WTC11 (cell line): ENCODE results near the gene QRFP. TPM values are rescaled to one million over a fixed set of nuclear protein-coding genes. Genes with fewer than 3 reads are reported as not detected.

Experiments
- ATAC-seq: fragments of 200-7000 bp; cut with Tn5 transposase; 2 replicates; pipeline ENCODE4 v1.10.0; 2021; ENCODE audit warnings: mild to moderate bottlenecking, moderate library complexity
- CTCF ChIA-PET: fragments of 300-600 bp; sonication (Branson Sonifier 250); formaldehyde crosslinking; loops from one replicate; lab custom pipeline; 2021; ENCODE audit warnings: antibody characterized with exemption; lab: Charles Lee
- POLR2A ChIA-PET: fragments of 350-600 bp; sonication (Branson Sonifier 250); formaldehyde crosslinking; loops from one replicate; lab custom pipeline; 2021; ENCODE audit warnings: antibody characterized with exemption; lab: Charles Lee
- DNase-seq: peaks from one replicate; pipeline ENCODE4 v3.0.0; 2021; ENCODE audit warnings: low spot score
- H3K27ac Mint-ChIP-seq: 2 replicates; pipeline ENCODE4 v1.8.0; 2021; ENCODE audit warnings: mixed read lengths
- H3K27me3 Mint-ChIP-seq: 2 replicates; pipeline ENCODE4 v1.8.0; 2021; ENCODE audit warnings: low read depth, mild to moderate bottlenecking, moderate library complexity, mixed read lengths
- H3K36me3 Mint-ChIP-seq: 2 replicates; pipeline ENCODE4 v1.8.0; 2021; ENCODE audit warnings: mixed read lengths
- H3K4me1 Mint-ChIP-seq: 2 replicates; pipeline ENCODE4 v1.8.0; 2022; ENCODE audit warnings: mixed read lengths
- H3K4me3 Mint-ChIP-seq: 2 replicates; pipeline ENCODE4 v1.8.0; 2021; ENCODE audit warnings: mild to moderate bottlenecking, moderate library complexity, mixed read lengths
- H3K9me3 Mint-ChIP-seq: 2 replicates; pipeline ENCODE4 v1.8.0; 2021; ENCODE audit warnings: mixed read lengths
- ATF6 ChIP-seq: sonication (generic); formaldehyde crosslinking; IDR thresholded peaks from 2 replicates; pipeline ENCODE4 v1.8.1; 2023; ENCODE audit warnings: mild to moderate bottlenecking, missing genetic modification reagents
- CBFB ChIP-seq: sonication (generic); formaldehyde crosslinking; IDR thresholded peaks from 2 replicates; pipeline ENCODE4 v1.8.1; 2022; ENCODE audit warnings: mild to moderate bottlenecking, low read depth, missing genetic modification reagents
- EMX1 ChIP-seq: fragments of 250-450 bp; sonication (Bioruptor Pico); IDR thresholded peaks from 2 replicates; pipeline ENCODE4 v1.8.0; 2021; ENCODE audit warnings: mild to moderate bottlenecking
- ERG ChIP-seq: fragments of 250-450 bp; sonication (Bioruptor Pico); IDR thresholded peaks from 2 replicates; pipeline ENCODE4 v1.8.0; 2021; ENCODE audit warnings: mild to moderate bottlenecking
- ETV6 ChIP-seq: sonication (generic); formaldehyde crosslinking; IDR thresholded peaks from 2 replicates; pipeline ENCODE4 v1.8.1; 2022; ENCODE audit warnings: mild to moderate bottlenecking, missing genetic modification reagents
- FOXP1 ChIP-seq: sonication (generic); formaldehyde crosslinking; IDR thresholded peaks from 2 replicates; pipeline ENCODE4 v1.8.0; 2022; ENCODE audit warnings: missing genetic modification reagents, mild to moderate bottlenecking, moderate library complexity, borderline replicate concordance
- GRHL2 ChIP-seq: fragments of 250-450 bp; sonication (Bioruptor Pico); IDR thresholded peaks from 2 replicates; pipeline ENCODE4 v1.8.0; 2022; ENCODE audit warnings: mild to moderate bottlenecking, moderate library complexity; ENCODE audit not compliant: insufficient replicate concordance, severe bottlenecking
- JUN ChIP-seq: sonication (generic); formaldehyde crosslinking; IDR thresholded peaks from 2 replicates; pipeline ENCODE4 v1.8.0; 2023; ENCODE audit warnings: mild to moderate bottlenecking, missing genetic modification reagents
- MLX ChIP-seq: sonication (generic); formaldehyde crosslinking; IDR thresholded peaks from 2 replicates; pipeline ENCODE4 v1.8.1; 2023; ENCODE audit warnings: mild to moderate bottlenecking, missing genetic modification reagents, moderate library complexity
- MYBL2 ChIP-seq: sonication (generic); formaldehyde crosslinking; IDR thresholded peaks from 2 replicates; pipeline ENCODE4 v1.8.1; 2023; ENCODE audit warnings: mild to moderate bottlenecking, moderate library complexity, missing genetic modification reagents
- NFATC4 ChIP-seq: fragments of 250-450 bp; sonication (Bioruptor Pico); IDR thresholded peaks from 2 replicates; pipeline ENCODE4 v1.9.0; 2021; ENCODE audit warnings: mild to moderate bottlenecking
- NFE2L1 ChIP-seq: sonication (generic); formaldehyde crosslinking; IDR thresholded peaks from 2 replicates; pipeline ENCODE4 v1.8.1; 2023; ENCODE audit warnings: missing genetic modification reagents
- NR1H2 ChIP-seq: sonication (generic); formaldehyde crosslinking; IDR thresholded peaks from 2 replicates; pipeline ENCODE4 v1.9.0; 2021; ENCODE audit warnings: mild to moderate bottlenecking, moderate library complexity, missing genetic modification reagents
- NR2C2 ChIP-seq: sonication (generic); formaldehyde crosslinking; IDR thresholded peaks from 2 replicates; pipeline ENCODE4 v1.8.0; 2022; ENCODE audit warnings: mild to moderate bottlenecking, missing genetic modification reagents
- OVOL2 ChIP-seq: fragments of 250-450 bp; sonication (Bioruptor Pico); IDR thresholded peaks from 2 replicates; pipeline ENCODE4 v1.9.0; 2021; ENCODE audit warnings: mild to moderate bottlenecking, borderline replicate concordance
- RELA ChIP-seq: sonication (generic); formaldehyde crosslinking; IDR thresholded peaks from 2 replicates; pipeline ENCODE4 v1.8.1; 2022; ENCODE audit warnings: missing genetic modification reagents, mild to moderate bottlenecking, borderline replicate concordance
- TEAD1 ChIP-seq: sonication (generic); formaldehyde crosslinking; IDR thresholded peaks from 2 replicates; pipeline ENCODE4 v1.8.0; 2022; ENCODE audit warnings: mild to moderate bottlenecking, missing genetic modification reagents
- TEAD4 ChIP-seq: sonication (generic); formaldehyde crosslinking; IDR thresholded peaks from 2 replicates; pipeline ENCODE4 v1.8.0; 2022; ENCODE audit warnings: mild to moderate bottlenecking, missing genetic modification reagents
- USF1 ChIP-seq: sonication (generic); formaldehyde crosslinking; IDR thresholded peaks from 2 replicates; pipeline ENCODE4 v1.8.0; 2022; ENCODE audit warnings: mild to moderate bottlenecking, missing genetic modification reagents
- ZNF121 ChIP-seq: sonication (generic); formaldehyde crosslinking; IDR thresholded peaks from 2 replicates; pipeline ENCODE4 v1.8.0; 2023; ENCODE audit warnings: missing genetic modification reagents
- ZNF423 ChIP-seq: fragments of 250-450 bp; sonication (Bioruptor Pico); IDR thresholded peaks from 2 replicates; pipeline ENCODE4 v2.1.2; 2022; ENCODE audit warnings: mild to moderate bottlenecking, moderate library complexity
- ZNF671 ChIP-seq: fragments of 250-450 bp; sonication (Bioruptor Pico); IDR thresholded peaks from 2 replicates; pipeline ENCODE4 v1.8.0; 2021; ENCODE audit warnings: mild to moderate bottlenecking
- total RNA-seq: library from RNA; stranded (reverse); gene quantifications from 3 replicates; pipeline ENCODE4 v1.2.3, GENCODE V29; 2021
- TF ChIP-seq, protein P1 (sequence below): fragments of 250-450 bp; sonication (Bioruptor Pico); IDR thresholded peaks from 2 replicates; pipeline ENCODE4 v2.1.2; 2022; ENCODE audit warnings: mild to moderate bottlenecking, moderate library complexity
- TF ChIP-seq, protein P2 (sequence below): fragments of 250-450 bp; sonication (Bioruptor Pico); conservative IDR thresholded peaks from 2 replicates; pipeline ENCODE4 v1.9.0; 2021; ENCODE audit warnings: mild to moderate bottlenecking
- TF ChIP-seq, protein P3 (sequence below): sonication (generic); formaldehyde crosslinking; IDR thresholded peaks from 2 replicates; pipeline ENCODE4 v1.8.1; 2022; ENCODE audit warnings: mild to moderate bottlenecking, moderate library complexity, missing genetic modification reagents
- TF ChIP-seq, protein P4 (sequence below): fragments of 250-450 bp; sonication (Bioruptor Pico); IDR thresholded peaks from 2 replicates; pipeline ENCODE4 v1.9.0; 2021; ENCODE audit warnings: mild to moderate bottlenecking

QRFP gene
- total RNA-seq, 1 experiment from 2014 or later = not detected

DNA sequence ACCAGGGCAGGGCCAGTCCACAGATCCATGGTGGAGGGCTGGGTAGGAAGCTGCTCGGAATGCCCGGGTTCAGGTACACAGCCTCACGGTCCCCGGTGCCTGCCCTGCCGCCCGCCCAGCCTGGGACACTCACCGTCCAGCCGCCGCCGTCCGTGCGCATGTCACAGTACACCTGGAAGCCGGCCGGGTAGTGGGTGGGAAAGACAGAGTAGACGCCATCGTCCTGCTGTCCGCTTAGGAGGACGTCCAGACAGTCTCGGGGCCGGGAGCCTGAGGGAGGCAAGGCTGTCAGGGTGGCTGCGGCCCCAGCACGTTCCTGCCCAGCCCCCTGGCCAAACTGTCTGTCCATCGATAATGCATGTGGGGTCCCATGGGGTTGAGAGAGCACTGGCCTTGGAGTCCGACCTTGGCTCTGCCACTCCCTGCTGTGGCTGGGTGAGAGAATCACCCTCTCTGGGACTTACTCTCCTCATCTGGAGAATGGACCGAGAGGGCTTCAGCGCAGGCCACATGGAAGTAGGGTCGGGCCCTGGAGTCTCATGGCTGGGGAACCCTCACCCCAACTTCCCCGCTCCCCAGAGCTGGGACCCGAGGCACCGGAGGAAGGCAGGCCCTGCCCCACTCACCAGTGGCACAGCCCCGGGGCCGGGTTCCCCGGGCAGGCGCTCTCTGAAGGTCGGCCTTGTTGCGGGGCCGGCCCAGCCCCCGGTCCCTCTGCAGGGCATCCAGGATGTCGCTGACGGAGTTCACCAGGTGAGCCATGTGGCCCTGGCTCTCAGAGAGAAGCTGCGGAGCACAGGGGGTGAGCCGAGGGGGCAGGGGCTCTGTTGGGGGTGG, 27.2 kb upstream of the QRFP start:
- TF ChIP-seq GRHL2 (no peak), MYBL2 (CRISPR knock-in tag) (no peak), MLX (CRISPR knock-in tag) (no peak), OVOL2 (CRISPR knock-in tag) (no peak), USF1 (CRISPR knock-in tag) (no peak), ERG (CRISPR knock-in tag) (no peak), TEAD4 (no peak), NR1H2 (no peak), ETV6 (CRISPR knock-in tag) (no peak), ZNF671 (CRISPR knock-in tag) (no peak), JUN (CRISPR knock-in tag) (no peak), EMX1 (CRISPR knock-in tag) (no peak), NR2C2 (CRISPR knock-in tag) (no peak), CBFB (CRISPR knock-in tag) (no peak), NFE2L1 (CRISPR knock-in tag) (no peak)
- TF ChIP-seq, protein P1, sequence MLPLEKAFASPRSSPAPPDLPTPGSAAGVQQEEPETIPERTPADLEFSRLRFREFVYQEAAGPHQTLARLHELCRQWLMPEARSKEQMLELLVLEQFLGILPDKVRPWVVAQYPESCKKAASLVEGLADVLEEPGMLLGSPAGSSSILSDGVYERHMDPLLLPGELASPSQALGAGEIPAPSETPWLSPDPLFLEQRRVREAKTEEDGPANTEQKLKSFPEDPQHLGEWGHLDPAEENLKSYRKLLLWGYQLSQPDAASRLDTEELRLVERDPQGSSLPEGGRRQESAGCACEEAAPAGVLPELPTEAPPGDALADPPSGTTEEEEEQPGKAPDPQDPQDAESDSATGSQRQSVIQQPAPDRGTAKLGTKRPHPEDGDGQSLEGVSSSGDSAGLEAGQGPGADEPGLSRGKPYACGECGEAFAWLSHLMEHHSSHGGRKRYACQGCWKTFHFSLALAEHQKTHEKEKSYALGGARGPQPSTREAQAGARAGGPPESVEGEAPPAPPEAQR (CRISPR knock-in tag) = no peak
- TF ChIP-seq, protein P2, sequence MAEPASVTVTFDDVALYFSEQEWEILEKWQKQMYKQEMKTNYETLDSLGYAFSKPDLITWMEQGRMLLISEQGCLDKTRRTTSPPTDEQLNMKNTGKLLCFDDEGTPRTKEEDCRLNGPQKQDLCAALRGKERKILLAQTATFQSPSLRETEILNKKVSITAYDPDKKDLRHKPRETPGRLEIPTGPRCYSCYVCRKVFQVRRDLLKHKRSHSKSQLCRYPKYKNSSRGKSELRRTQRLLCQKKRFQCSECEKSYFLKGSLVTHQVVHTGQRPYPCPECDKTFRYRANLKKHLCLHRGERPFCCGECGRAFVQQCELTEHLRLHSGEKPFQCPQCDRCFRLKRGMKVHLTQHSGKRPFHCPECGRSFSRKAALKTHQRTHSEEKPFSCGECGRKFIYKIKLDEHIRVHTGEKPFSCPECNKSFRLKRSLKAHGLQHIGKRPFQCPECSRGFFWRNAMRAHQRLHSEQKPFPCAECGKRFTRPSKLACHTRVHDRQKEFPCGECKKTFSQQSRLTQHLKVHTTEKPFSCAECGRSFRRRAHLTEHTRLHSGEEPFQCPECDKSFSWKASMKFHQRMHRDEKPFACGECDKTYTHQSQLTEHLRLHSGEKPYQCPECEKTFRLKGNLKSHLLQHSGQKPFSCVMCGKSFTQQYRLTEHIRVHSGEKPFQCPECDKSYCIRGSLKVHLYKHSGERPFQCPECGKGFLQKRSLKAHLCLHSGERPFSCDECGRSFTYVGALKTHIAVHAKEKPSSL (CRISPR knock-in tag) = no peak
- peaks cover 9% of the 10 kb centered on the region for H3K4me1 Mint-ChIP-seq
- H3K27ac Mint-ChIP-seq = no peak overlapping the region
- H3K4me3 Mint-ChIP-seq = no peak overlapping the region
- no peaks in the 10 kb centered on the region for H3K36me3 Mint-ChIP-seq
- no peaks in the 10 kb centered on the region for H3K27me3 Mint-ChIP-seq
- ChIA-PET POLR2A (no interaction called here), CTCF (interaction anchor here (0.9 to 1.9 kb wide), 4 partner anchors 16 to 74 kb away, joined by 3 to 7 read pairs (median 4); partner anchors contain the start of gene FIBCD1)
- DNase-seq (no peak), ATAC-seq (no peak)
- H3K9me3 Mint-ChIP-seq = no peaks in the 10 kb centered on the region

- POLR2A ChIA-PET = no interaction called here
- Mint-ChIP-seq H3K27ac (no peak overlapping the region), H3K4me3 (no peak overlapping the region), H3K9me3 (no peaks in the 10 kb centered on the region), H3K4me1 (peaks cover 9% of the 10 kb centered on the region), H3K36me3 (no peaks in the 10 kb centered on the region), H3K27me3 (no peaks in the 10 kb centered on the region)
- ATAC-seq (0 out of 2 replicates have a peak, but pooled peaks have one; percentile 13), DNase-seq (no peak)
- CTCF ChIA-PET = interaction anchor here (0.9 to 1.9 kb wide), 3 partner anchors 16 to 75 kb away, joined by 3 to 7 read pairs (median 3); partner anchors contain the start of gene FIBCD1
- TF ChIP-seq, protein P3, sequence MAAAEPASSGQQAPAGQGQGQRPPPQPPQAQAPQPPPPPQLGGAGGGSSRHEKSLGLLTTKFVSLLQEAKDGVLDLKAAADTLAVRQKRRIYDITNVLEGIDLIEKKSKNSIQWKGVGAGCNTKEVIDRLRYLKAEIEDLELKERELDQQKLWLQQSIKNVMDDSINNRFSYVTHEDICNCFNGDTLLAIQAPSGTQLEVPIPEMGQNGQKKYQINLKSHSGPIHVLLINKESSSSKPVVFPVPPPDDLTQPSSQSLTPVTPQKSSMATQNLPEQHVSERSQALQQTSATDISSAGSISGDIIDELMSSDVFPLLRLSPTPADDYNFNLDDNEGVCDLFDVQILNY (CRISPR knock-in tag) = no peak
- TF ChIP-seq ZNF423 (CRISPR knock-in tag) = no peak
- TF ChIP-seq ZNF121 (CRISPR knock-in tag) = no peak
- TF ChIP-seq TEAD1 = no peak
- TF ChIP-seq FOXP1 = no peak
- TF ChIP-seq ATF6 (CRISPR knock-in tag) = no peak
- no peak for TF ChIP-seq RELA
- no peak for TF ChIP-seq NFATC4
- TF ChIP-seq, protein P4, sequence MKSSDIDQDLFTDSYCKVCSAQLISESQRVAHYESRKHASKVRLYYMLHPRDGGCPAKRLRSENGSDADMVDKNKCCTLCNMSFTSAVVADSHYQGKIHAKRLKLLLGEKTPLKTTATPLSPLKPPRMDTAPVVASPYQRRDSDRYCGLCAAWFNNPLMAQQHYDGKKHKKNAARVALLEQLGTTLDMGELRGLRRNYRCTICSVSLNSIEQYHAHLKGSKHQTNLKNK (CRISPR knock-in tag) = no peak
These were observed 26.4 kb upstream of the QRFP start for GRCh38 chr9:130922893-130923610.
